Stimulated activated CD4-positive, alpha-beta T cell treated with anti-CD3 and anti-CD28 coated beads, Interleukin-12 subunit alpha, Interleukin-12 subunit beta, amount 100 ng/mL, for 4 hours (primary cell): ENCODE measurements around the gene KCNA3.

ENCODE experiments used
- DNase-seq: peaks from one replicate; pipeline ENCODE4 v3.0.0-alpha.2; 2020

Gene KCNA3

DNA sequence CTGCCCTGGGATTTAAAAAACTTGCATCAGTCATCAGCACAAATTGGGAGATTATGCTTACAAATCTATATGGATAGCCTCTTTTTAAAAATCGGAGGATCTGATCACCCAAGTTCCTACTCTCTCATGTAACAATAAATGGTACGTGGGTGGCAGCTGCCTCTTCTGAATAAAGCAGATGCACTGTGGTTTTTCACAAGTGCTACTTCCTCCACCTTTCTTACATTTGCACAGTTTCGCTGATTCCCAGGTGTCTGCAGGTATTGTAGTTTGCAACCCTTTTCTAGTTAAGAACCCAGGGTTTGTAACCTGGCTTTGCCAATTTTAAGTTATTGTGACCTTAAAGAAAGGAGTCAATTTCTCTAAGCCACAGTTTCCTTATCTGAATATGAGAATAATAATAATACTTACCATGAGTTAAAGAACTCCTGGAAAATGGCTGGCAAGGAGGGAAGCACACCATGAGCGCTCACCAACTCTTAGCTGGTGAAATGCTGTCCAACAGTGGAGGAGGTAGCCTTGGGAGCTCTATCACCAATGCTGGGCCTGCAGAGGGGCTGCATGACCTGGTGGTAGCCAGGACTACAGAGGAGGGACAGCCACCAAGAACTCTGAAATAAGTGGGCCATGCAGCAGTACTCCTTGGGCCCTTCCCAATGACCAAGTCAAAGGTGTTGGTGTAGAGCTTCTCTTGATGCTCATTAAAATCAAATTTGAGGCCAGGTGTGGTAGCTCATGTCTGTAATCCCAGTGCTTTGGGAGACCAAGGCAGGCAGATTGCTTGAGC lies 38.4 kb downstream of the KCNA3 start:
- no peak for DNase-seq

GRCh38 chr1:110635434-110635833 lies 39.3 kb downstream of the KCNA3 start:
- DNase-seq: no peak

- DNase-seq: peak; percentile 66
Observed at GRCh38 chr1:110634455-110635311, 40.1 kb downstream of the KCNA3 start.

DNA sequence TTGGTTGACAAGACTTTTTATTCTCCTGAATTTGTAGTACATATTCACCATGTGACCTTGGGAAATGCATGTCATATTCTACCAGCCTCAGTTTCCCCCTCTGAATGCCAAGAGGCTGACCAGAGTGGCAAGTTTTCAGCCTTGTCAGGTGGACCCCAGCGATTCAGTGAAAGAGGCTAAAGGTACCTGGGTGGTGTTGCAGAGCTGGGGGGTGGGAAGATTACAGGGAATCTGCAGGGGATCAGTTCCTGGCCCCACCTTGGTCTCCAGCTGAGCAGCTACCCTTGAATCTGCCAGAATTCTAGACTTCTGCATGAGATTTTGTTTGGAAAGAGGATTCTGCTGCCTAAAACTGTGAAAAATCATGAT lies 40.7 kb downstream of the KCNA3 start:
- no peak for DNase-seq

DNA sequence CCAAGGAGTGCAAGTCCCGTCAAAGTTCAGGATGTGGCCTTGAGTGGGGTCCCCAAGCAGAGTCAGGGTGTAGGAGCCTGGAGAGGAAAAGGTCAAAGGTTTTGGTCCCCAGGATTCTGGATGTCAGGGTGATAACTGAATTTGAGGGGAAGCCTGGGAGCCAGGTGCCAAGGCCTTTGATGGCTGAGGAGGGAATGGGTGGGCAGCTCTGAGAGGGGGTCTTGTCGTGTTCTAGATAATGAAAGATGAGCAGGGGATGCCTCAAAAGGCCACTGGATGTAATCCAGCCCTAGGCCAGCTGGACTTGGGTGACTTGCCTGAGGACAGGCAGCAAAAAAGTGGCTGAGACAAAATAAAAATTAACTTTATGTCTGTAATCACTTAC lies 41.1 kb downstream of the KCNA3 start:
- no peak for DNase-seq

DNA sequence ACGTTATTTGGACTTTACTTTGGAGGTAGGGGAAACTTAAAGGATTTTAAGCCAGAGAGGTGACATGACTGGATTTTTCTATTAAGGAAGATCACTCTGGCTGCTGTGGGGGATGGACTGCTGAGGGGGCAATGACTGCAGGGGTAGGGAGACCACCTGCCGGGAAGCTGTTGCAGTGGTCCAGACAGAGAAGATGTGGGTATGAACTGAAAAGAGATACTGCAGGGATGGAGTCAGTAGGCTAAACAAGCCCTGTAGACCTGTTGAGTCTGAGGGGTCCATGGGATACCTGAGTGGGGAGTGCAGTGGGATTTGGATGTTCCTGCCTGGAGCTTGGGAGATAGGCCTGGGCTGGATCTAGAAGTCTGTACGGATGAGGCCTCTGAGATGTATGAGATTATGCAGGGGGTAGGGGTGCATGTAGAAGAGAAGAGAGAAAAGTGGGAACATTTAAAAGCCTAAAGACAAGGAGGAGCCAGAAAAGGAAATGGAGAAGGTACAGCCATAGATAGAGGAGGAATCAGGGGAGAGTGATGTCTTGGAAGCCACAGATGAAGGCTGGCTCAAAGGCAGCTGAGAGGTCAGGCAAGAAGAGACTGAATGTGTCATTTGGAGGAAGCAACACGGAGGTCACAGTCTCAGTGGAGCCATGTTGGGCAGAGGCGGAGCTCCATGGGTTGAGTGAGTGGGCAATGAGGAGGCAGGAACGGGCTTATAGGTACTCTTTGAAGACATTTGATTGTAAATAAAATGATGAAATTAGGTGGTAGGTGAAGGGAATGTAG lies 42.7 kb downstream of the KCNA3 start:
- no peak for DNase-seq

GRCh38 chr1:110630839-110631663 lies 43.7 kb downstream of the KCNA3 start:
- peak; percentile 81 for DNase-seq

DNA sequence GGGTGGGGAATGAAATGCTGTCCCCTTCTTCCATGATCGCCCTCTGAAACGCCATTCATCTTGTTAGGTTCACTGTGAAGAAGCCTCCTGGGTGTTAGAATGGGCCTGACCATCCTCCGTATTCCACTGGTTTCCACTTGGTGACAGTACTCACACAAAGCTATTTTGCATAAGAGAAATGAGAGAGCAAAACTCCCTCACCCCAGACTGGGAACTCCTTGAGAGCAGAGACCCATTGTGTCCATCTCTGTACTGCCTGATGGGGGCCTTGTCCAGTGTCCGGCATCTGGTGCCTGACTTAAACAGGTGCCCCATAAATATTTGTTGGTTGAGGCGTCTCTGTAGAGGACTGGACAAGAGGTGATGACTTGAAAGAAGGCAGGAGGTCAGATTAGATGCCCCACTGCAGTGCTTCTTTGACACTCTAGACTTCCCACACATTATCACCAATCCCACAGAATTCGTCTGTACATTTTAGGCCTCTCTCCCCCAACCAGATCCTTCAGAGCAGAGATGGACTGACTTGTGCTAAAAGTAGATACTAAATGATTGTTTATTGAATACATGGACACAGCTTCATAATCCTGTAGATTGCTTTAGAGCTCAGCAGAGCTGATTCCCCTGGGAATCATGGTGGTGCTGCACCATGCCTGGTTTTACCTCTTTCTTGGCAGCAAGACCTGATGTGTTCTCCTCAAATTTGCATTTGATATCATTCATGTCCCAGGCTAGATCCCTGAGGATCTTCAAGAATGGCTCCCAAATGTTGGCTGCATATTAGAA lies 46.2 kb downstream of the KCNA3 start:
- DNase-seq: no peak

DNA sequence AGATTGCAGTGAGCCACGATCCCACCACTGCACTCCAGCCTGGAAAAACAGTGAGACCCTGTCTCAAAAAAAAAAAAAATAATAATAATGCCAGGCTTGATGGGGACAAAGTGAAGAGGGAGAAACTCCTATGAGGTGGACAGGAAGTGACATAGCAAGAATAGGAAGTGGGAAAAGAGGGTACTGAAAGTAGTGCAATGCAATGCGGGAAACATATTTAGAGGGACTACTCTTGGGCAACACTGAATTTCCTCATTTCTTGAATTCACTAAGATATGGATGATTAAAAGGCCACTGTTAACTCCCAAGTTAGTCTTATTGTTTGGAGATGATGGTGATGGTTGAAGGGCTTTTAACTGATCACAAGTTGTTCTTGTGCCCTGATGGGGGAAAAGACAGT lies 47.0 kb downstream of the KCNA3 start:
- DNase-seq: no peak

- DNase-seq: no peak
Observed at GRCh38 chr1:110626889-110627288, 47.9 kb downstream of the KCNA3 start.
